Fibroblast of skin of left biceps (primary cell): ENCODE data around the gene TBX21.
"Not testable (repeated sequence)": the region's sequence is repeated elsewhere in the genome, so short reads cannot be mapped to it uniquely, and the experiment has no call there.

Experiments
- DNase-seq, 2 experiments: peaks; one replicate each; pipeline ENCODE4 v3.0.0-alpha.2; 2013; ENCODE audit warnings: low read depth in 2 of 2

Gene TBX21

DNA sequence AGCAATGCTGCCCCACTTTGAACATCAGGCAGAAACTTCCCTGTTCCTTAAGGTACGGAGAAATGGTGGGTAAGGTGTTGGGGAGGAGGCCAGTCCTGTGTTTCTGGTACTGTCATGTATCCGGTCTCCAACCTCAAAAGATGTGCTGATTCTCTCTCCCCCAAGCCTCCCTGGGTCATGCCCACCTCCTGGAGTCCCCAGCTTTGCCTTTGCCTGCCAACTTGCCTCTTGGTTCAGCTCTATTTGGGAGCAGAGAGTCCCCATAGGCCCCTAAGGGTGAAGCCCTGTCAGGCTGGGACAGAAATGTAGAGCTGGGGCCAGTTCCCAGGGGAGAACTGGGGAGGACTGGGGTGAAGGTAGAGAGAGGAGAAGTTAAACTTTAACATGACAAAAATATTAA lies 1.6 kb upstream of the TBX21 start:
- DNase-seq, result no peak

DNA sequence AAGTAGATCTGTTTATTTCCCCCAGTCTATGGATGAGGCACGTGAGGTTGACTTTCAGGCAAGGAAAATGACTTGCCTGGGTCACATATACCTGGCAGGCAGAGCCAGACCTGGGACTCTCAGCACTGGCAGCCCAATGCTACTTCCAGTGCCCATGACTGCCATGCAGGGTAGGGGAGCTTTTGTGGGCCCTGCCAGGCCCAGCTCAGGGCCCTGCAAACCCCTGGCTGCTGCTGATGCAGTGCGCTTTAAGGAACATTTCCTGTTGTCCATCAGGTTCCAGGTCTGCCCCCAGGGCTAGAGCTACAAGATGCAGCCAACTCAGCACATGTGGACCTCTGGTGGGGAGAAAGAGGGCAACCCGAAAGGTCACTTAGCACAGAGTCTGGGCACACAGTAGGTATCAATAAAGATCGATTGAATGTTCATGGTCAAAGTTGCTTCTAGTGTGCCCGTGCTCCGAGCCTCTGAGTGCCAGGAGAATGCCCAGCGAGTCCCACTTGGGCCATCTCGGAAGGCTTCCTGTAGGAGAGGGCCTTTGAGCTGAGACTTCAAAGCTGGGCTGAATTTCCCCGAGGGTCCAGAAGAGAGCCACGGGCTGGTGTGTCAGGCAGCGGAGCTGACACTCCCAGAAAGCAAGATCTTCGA lies 513 bp upstream of the TBX21 start:
- DNase-seq, result no peak

- DNase-seq, result no peak
Observed at GRCh38 chr17:47733674-47734410, 806 bp downstream of the TBX21 start.

DNA sequence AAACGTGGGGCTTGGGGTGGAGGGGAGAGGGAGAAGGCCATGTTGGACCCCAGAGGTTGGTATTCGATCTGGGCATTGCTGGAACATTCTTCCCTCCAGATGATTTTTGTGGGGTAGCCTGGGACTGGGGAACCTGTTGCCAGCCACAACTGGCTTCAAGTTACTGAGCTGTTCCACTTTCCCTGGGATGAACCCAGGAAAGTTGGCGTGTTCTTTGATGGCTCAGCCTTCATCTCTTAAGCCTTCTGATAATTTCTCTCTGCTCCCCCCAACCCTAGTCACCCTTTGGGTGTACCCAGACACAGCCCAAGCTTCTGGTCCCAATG lies 2.1 kb downstream of the TBX21 start:
- no peak for DNase-seq

- no peak for DNase-seq
Observed at GRCh38 chr17:47735536-47736011, 2.5 kb downstream of the TBX21 start.

- DNase-seq, result no peak
Observed at GRCh38 chr17:47736501-47737495, 3.8 kb downstream of the TBX21 start.

DNA sequence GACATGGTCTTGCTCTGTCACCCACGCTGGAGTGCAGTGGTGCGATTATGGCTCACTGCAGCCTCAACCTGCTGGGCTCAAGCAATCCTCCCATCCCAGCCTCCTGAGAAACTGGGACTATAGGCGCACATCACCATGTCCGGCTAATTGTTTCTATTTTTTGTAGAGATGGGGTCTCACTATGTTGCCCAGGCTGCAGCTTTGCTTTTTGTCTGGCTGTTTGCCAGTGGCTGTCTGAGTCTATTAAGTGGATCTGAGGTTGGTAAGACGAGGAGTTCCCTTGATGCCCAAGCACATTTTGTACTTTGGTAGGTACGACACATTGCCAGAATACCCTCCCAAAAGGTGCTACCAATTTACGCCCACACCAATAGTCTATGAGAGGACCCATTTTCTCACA lies 5.1 kb downstream of the TBX21 start:
- DNase-seq, result no peak

GRCh38 chr17:47739150-47739549 lies 6.1 kb downstream of the TBX21 start:
- DNase-seq, result no peak

GRCh38 chr17:47739945-47740344 lies 6.9 kb downstream of the TBX21 start:
- DNase-seq, result not testable (repeated sequence)

DNA sequence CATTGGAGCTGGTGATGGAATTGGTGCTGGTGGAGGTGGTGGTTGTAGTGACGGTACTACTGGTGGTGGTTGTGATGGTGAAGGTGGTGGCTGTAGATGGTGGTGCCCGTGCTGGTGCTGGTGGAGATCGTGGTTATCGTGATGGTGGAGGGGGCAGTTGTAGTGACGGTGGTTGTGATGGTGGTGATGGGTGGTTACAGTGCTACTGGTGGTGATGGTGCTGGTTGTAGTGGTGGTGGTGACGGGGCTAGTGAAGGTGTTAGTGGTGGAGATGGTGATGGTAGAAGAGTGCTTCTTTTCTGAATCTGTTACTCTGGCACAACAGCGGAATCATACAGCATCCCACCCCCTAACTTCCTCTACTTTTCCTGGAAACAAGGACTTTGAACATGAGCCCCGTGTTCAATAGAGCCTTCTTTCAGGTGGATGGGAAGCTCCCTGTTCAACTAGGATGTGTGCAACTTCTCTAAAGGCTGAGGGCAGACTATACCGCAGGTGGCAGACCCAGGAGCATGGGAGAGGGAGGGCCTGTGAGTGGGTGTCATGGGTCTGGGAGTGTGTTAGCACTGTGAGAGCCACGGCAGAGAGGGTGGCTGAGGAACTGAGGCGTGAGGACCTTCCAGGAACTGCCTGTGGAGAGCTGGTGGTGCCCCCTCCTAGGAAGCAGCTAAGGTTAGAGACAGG lies 8.2 kb downstream of the TBX21 start:
- no peak for DNase-seq

- no peak for DNase-seq
Observed at GRCh38 chr17:47741793-47742145, 8.7 kb downstream of the TBX21 start.

DNA sequence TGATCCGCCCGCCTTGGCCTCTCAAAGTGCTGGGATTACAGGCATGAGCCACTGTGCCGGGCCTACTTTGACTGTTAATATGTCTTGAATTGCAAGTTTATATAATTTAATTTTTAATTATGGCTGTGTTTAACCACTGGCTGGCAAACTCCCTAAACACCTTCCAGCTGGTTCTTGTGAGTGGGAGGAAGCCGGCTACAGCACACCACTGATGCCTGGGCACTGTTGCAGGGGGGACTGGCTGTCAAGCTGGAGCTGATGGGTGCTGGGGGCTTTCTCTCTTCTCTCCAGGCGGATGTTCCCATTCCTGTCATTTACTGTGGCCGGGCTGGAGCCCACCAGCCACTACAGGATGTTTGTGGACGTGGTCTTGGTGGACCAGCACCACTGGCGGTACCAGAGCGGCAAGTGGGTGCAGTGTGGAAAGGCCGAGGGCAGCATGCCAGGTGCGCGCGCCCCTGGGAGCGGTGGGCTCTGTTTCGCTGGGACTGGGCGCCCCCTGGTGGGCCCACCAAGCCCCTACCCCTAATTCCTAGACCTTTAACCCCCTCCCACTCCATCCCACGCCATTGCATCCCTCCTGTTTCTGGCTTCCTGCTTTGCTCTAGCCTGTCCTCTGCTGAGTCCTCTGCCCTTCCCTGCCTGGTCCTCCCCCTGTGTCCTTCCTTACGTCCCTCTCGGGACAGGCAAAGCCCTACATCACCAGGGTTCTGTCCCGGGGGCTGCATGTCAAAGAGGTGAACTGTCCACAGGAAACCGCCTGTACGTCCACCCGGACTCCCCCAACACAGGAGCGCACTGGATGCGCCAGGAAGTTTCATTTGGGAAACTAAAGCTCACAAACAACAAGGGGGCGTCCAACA lies 9.5 kb downstream of the TBX21 start:
- DNase-seq, result no peak

GRCh38 chr17:47744168-47745036 lies 11.4 kb downstream of the TBX21 start:
- no peak for DNase-seq

DNA sequence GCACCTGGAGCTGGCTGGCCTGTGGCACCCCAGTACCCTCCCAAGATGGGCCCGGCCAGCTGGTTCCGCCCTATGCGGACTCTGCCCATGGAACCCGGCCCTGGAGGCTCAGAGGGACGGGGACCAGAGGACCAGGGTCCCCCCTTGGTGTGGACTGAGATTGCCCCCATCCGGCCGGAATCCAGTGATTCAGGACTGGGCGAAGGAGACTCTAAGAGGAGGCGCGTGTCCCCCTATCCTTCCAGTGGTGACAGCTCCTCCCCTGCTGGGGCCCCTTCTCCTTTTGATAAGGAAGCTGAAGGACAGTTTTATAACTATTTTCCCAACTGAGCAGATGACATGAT lies 12.0 kb downstream of the TBX21 start:
- no peak for DNase-seq

DNA sequence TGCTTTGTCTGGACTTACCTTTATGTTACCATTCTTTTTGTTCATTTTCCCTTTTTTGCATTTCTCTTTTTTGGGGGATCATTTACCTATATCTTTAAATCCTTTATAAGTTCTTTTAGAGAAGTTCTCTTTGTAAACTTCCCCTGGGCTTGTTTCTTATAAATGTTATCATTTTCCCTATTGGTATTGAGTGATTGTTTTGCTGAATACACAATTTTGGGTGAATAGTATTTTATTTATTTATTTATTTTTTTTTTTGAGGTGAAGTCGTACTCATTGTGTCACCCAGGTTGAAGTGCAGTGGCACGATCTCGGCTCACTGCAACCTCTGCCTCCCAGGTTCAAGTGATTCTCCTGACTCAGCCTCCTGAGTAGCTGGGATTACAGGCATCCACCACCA lies 18.4 kb downstream of the TBX21 start:
- no peak for DNase-seq

DNA sequence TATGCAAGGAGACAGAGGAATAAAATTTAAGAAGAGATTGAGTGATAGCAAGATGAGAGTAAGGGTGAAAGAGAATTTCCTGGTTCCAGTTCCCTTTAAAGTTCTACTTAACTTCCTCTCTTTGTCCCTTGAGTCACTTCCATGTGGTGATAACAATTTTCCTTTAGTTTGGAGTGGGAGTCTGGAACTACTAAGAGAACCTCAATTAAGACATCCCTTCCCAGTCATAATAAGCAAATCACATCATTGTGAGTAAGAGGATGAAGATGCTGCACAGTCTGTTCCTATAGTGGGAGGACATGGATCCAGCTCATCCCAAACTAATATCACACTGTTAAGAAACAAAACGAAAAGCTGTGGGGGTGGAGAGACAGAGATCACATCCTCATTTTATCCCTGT lies 24.4 kb downstream of the TBX21 start:
- DNase-seq, result no peak

DNA sequence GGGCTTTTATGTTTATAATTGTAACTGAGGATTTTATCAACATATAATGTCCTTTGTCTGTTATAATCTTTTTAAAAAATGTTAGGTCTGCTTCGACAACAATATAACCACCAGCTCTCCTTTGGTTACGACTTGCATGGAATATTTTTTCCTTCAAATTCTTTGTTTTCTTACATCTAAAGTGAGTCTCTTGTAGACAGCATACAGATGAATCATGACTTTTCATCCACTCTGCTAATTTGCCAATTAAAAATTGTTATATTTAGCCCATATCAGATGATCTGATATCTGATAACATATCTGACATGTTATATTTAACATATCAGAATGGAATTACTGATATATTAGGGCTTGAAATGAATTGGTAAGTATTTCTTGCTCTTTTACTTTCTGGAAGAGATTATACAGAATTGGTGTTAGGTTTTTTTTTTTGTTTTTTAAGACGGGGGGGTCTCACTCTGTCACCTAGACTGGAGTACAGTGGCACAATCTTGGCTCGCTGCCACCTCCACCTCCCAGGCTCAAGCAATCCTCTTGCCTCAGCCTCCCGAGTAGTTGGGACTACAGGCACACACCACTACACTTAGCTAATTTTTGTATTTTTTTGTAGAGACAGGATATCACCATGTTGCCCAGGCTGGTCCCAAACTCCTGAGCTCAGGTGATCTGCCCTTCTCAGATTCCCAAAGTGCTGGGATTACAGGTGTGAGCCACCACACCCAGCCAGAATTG lies 27.5 kb downstream of the TBX21 start:
- DNase-seq, result no peak

- DNase-seq, result no peak
Observed at GRCh38 chr17:47762728-47763127, 29.7 kb downstream of the TBX21 start.

DNA sequence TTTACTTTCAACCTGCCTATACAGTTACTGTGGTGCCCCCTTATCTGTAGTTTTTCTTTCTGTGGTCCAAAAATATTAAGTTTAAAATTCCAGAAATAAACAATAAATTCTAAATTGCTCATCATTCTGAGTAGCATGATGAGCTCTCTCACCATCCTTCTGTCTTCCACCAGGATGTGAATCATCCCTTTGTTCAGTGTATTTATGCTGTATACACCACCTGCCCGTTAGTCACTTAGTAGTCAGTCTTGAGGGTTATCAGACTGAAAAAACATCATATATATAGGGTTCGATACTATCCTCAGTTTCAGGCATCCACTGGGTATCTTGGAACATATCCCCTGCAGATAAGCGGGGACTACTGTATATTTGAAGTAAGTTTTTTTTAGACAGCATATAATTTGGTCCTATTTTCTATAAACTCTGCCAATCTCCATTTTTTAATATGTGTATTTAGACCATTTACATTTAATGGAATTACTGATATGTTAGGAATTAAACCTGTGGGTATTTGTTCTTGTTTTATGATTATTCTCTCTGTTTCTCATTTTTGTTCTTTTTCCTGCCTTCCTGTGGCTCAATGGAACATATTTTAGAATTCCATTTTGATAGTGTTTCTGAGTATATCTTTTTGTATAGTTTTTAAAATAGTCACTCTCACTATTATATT lies 31.0 kb downstream of the TBX21 start:
- no peak for DNase-seq
